CD14-positive monocyte (primary cell): ENCODE measurements around the gene MT4. TPM values are rescaled to one million over a fixed set of nuclear protein-coding genes. Genes with fewer than 3 reads are reported as not detected.

Experiments
- DNase-seq, 3 donors: peaks; one replicate each; pipeline ENCODE4 v3.0.0-alpha.2; 2011 to 2022
- H2AFZ ChIP-seq: 2 replicates; pipeline ENCODE4 v1.6.0; 2012; ENCODE audit warnings: mild to moderate bottlenecking, low read depth, low read length, inconsistent platforms; ENCODE audit not compliant: insufficient read depth, poor library complexity, severe bottlenecking
- H3K27ac ChIP-seq, 2 donors: 1 replicate in 1 of 2; 2 replicates in 1 of 2; pipeline ENCODE4 v1.5.1; 2012 to 2013; ENCODE audit warnings: low read length in 2 of 2, control low read depth in 1 of 2, inconsistent platforms in 1 of 2, low read depth in 1 of 2, mild to moderate bottlenecking in 1 of 2
- H3K27me3 ChIP-seq, 2 donors: one replicate each; pipeline versions ENCODE4 v1.6.0 to v1.6.1; 2011 to 2013; ENCODE audit warnings: low read length in 2 of 2; ENCODE audit not compliant: control insufficient read depth in 2 of 2, insufficient read depth in 2 of 2
- H3K36me3 ChIP-seq, 2 donors: replicated peaks in 1 of 2; 1 replicate in 1 of 2; 2 replicates in 1 of 2; pipeline versions ENCODE4 v1.5.1 to v1.6.1; 2012 to 2013; ENCODE audit warnings: low read length in 2 of 2, control low read depth in 1 of 2, inconsistent platforms in 1 of 2, mild to moderate bottlenecking in 1 of 2; ENCODE audit not compliant: insufficient read depth in 2 of 2, control insufficient read depth in 1 of 2
- H3K4me1 ChIP-seq, 2 donors: 1 replicate in 1 of 2; 2 replicates in 1 of 2; pipeline versions ENCODE4 v1.5.1 to v1.6.1; 2012 to 2013; ENCODE audit warnings: low read length in 2 of 2, control low read depth in 1 of 2, inconsistent platforms in 1 of 2, mild to moderate bottlenecking in 1 of 2, moderate library complexity in 1 of 2; ENCODE audit not compliant: insufficient read depth in 2 of 2, control insufficient read depth in 1 of 2
- H3K4me2 ChIP-seq: replicated peaks from 2 replicates; pipeline ENCODE3; 2012; ENCODE audit warnings: low read length, moderate library complexity, mild to moderate bottlenecking; ENCODE audit not compliant: poor library complexity, severe bottlenecking; ENCODE audit errors: extremely low read depth
- H3K4me3 ChIP-seq, 3 experiments: fragments of 200-600 bp in 1 of 3; sonication (generic) in 1 of 3; replicated peaks in 1 of 3; 1 replicate in 2 of 3; 2 replicates in 1 of 3; pipeline ENCODE4 v1.5.1; 2011 to 2013; ENCODE audit warnings: low read length in 3 of 3, mild to moderate bottlenecking in 3 of 3, control low read depth in 2 of 3, low read depth in 2 of 3, inconsistent platforms in 1 of 3, moderate library complexity in 1 of 3
- H3K79me2 ChIP-seq: 2 replicates; pipeline ENCODE4 v1.6.0; 2012; ENCODE audit warnings: mild to moderate bottlenecking, control low read depth, inconsistent platforms, low read length, moderate library complexity; ENCODE audit not compliant: insufficient read depth
- H3K9ac ChIP-seq: 2 replicates; pipeline ENCODE4 v1.6.0; 2017; ENCODE audit warnings: low read length, mild to moderate bottlenecking; ENCODE audit not compliant: insufficient read depth, poor library complexity, severe bottlenecking
- H3K9me3 ChIP-seq, 2 donors: replicated peaks in 1 of 2; 1 replicate in 1 of 2; 2 replicates in 1 of 2; pipeline versions ENCODE4 v1.5.1 to v1.6.1; 2012 to 2013; ENCODE audit warnings: low read length in 2 of 2, control low read depth in 1 of 2; ENCODE audit not compliant: control insufficient read depth in 1 of 2, insufficient read depth in 1 of 2
- H4K20me1 ChIP-seq: 2 replicates; pipeline ENCODE4 v1.6.0; 2012; ENCODE audit warnings: mild to moderate bottlenecking, low read length, control low read depth, moderate library complexity; ENCODE audit not compliant: insufficient read depth
- H3K27ac Mint-ChIP-seq, 7 donors: one replicate each; pipeline ENCODE4 v1.8.0; 2020; ENCODE audit warnings: mild to moderate bottlenecking in 7 of 7, mixed read lengths in 7 of 7, moderate library complexity in 6 of 7, inconsistent platforms in 2 of 7
- H3K27me3 Mint-ChIP-seq, 3 donors: one replicate each; pipeline ENCODE4 v1.8.0; 2021 to 2022; ENCODE audit warnings: low read depth in 3 of 3, mild to moderate bottlenecking in 3 of 3, mixed read lengths in 3 of 3, moderate library complexity in 3 of 3, inconsistent platforms in 1 of 3
- H3K36me3 Mint-ChIP-seq, 2 donors: one replicate each; pipeline ENCODE4 v1.8.0; 2020; ENCODE audit warnings: mixed read lengths in 2 of 2, inconsistent platforms in 1 of 2, mild to moderate bottlenecking in 1 of 2
- H3K4me1 Mint-ChIP-seq: one replicate; pipeline ENCODE4 v1.8.0; 2020; ENCODE audit warnings: mild to moderate bottlenecking, mixed read lengths
- H3K4me3 Mint-ChIP-seq, 2 donors: one replicate each; pipeline ENCODE4 v1.8.0; 2020; ENCODE audit warnings: mild to moderate bottlenecking in 2 of 2, mixed read lengths in 2 of 2, moderate library complexity in 1 of 2
- H3K9me3 Mint-ChIP-seq, 7 donors: one replicate each; pipeline ENCODE4 v1.8.0; 2020 to 2022; ENCODE audit warnings: mixed read lengths in 7 of 7, mild to moderate bottlenecking in 6 of 7, moderate library complexity in 6 of 7, inconsistent platforms in 2 of 7
- WGBS: methylation state at CpG from one replicate; pipeline ENCODE4 v1.1.5; 2013; ENCODE audit warnings: missing lambda C conversion rate; ENCODE audit not compliant: insufficient coverage; 5-methylcytosine and 5-hydroxymethylcytosine counted together
- intact Hi-C, 2 donors: fragments of 100-400 bp; cut with micrococcal nuclease; formaldehyde crosslinking; loops; one replicate each; pipeline versions ENCODE4 v1.15.0 to v1.15.1; 2023
- polyA plus RNA-seq, 3 donors: library from polyadenylated mRNA; depleted of rRNA in 1 of 3; unstranded in 2 of 3; stranded (reverse) in 1 of 3; fragments of 300-500 nt in 2 of 3; fragments of >200 nt in 1 of 3; fragmentation: Illumina TruSeq in 2 of 3; gene quantifications; 1 replicate in 2 of 3; 2 replicates in 1 of 3; pipeline ENCODE4 v1.2.3, GENCODE V29; 2012 to 2021
- TF ChIP-seq, protein P1 (sequence below): fragments of 200-600 bp; IDR thresholded peaks from one replicate; pipeline ENCODE4 v1.8.0; 2022; ENCODE audit warnings: antibody characterized with exemption, mild to moderate bottlenecking

Gene MT4
- polyA plus RNA-seq, 3 donors: not detected

- H3K36me3 ChIP-seq: no peaks in the 10 kb centered on the region
- intact Hi-C loops: no loop called here
- H2AFZ ChIP-seq: no peak overlapping the region
- H3K4me2 ChIP-seq: peak overlapping the region; percentile 2
- no peak overlapping the region for H3K27ac ChIP-seq
- Mint-ChIP-seq H3K4me3 (peak overlapping the region in 1 of 2 donors; percentile 89), H3K9me3 (peaks cover 0 to 9% (median 5%) of the 10 kb centered on the region in 7 donors), H3K4me1 (peaks cover 18% of the 10 kb centered on the region), H3K27me3 (peaks cover 37 to 55% (median 47%) of the 10 kb centered on the region in 3 donors), H3K36me3 (peaks cover 0 to 5% of the 10 kb centered on the region in 2 donors), H3K27ac (peak overlapping the region in 1 of 7 donors; percentile 66)
- no peak for DNase-seq
- H3K9me3 ChIP-seq: peaks cover 0 to 16% of the 10 kb centered on the region in 2 donors
- WGBS: 32% methylated on average over 8 of the region's 9 CpGs
- H3K4me1 ChIP-seq: peaks cover 6 to 16% of the 10 kb centered on the region in 2 donors
- no peak overlapping the region for H3K9ac ChIP-seq
- peaks cover 12 to 40% of the 10 kb centered on the region in 2 donors for H3K27me3 ChIP-seq
- no peak overlapping the region for H3K4me3 ChIP-seq
- TF ChIP-seq, protein P1, sequence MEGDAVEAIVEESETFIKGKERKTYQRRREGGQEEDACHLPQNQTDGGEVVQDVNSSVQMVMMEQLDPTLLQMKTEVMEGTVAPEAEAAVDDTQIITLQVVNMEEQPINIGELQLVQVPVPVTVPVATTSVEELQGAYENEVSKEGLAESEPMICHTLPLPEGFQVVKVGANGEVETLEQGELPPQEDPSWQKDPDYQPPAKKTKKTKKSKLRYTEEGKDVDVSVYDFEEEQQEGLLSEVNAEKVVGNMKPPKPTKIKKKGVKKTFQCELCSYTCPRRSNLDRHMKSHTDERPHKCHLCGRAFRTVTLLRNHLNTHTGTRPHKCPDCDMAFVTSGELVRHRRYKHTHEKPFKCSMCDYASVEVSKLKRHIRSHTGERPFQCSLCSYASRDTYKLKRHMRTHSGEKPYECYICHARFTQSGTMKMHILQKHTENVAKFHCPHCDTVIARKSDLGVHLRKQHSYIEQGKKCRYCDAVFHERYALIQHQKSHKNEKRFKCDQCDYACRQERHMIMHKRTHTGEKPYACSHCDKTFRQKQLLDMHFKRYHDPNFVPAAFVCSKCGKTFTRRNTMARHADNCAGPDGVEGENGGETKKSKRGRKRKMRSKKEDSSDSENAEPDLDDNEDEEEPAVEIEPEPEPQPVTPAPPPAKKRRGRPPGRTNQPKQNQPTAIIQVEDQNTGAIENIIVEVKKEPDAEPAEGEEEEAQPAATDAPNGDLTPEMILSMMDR: no peak
- no peaks in the 10 kb centered on the region for H4K20me1 ChIP-seq
- no peaks in the 10 kb centered on the region for H3K79me2 ChIP-seq
Observed at GRCh38 chr16:56588781-56589140, 23.9 kb downstream of the MT4 start.

GRCh38 chr16:56589141-56590039, 24.5 kb downstream of the MT4 start, which contains the start of gene MT3:
Gene MT3 (plus strand): TSS chr16:56589528. CDS start chr16:56589591, 63 bp downstream.
- no peaks in the 10 kb centered on the region for H3K36me3 ChIP-seq
- peaks cover 12 to 40% of the 10 kb centered on the region in 2 donors for H3K27me3 ChIP-seq
- peaks cover 0 to 16% of the 10 kb centered on the region in 2 donors for H3K9me3 ChIP-seq
- Mint-ChIP-seq H3K27me3 (peaks cover 37 to 52% (median 46%) of the 10 kb centered on the region in 3 donors), H3K4me3 (peak within 1 kb of the TSS in 1 of 2 donors; percentile 89), H3K36me3 (peaks cover 0 to 5% of the 10 kb centered on the region in 2 donors), H3K9me3 (peaks cover 0 to 11% (median 5%) of the 10 kb centered on the region in 7 donors), H3K27ac (peak within 1 kb of the TSS in 1 of 7 donors; percentile 66), H3K4me1 (peaks cover 18% of the 10 kb centered on the region)
- WGBS: 4% methylated on average over 81 of the region's 87 CpGs
- H3K27ac ChIP-seq: no peak within 1 kb of the TSS
- H3K4me3 ChIP-seq: no peak within 1 kb of the TSS
- TF ChIP-seq, protein P1: no peak
- peak within 1 kb of the TSS; percentile 2 for H3K4me2 ChIP-seq
- intact Hi-C loops: no loop called here
- H2AFZ ChIP-seq: no peak within 1 kb of the TSS
- peaks cover 6 to 16% of the 10 kb centered on the region in 2 donors for H3K4me1 ChIP-seq
- no peak within 1 kb of the TSS for H3K9ac ChIP-seq
- no peaks in the 10 kb centered on the region for H4K20me1 ChIP-seq
- no peaks in the 10 kb centered on the region for H3K79me2 ChIP-seq
- DNase-seq: no peak
